Ishikawa (cell line): ENCODE data around the gene RANBP9.

Experiments
- CEBPB ChIP-seq: IDR thresholded peaks from 2 replicates; pipeline ENCODE4 v1.6.1; 2012
- CREB1 ChIP-seq: IDR thresholded peaks from 2 replicates; pipeline ENCODE4 v1.6.1; 2012; ENCODE audit warnings: low read depth
- EGR1 ChIP-seq: IDR thresholded peaks from 2 replicates; pipeline ENCODE4 v1.6.1; 2012
- EP300 ChIP-seq: IDR thresholded peaks from 2 replicates; pipeline ENCODE4 v1.6.1; 2012; ENCODE audit warnings: borderline replicate concordance
- FOXM1 ChIP-seq: IDR thresholded peaks from 2 replicates; pipeline ENCODE4 v1.6.1; 2012; ENCODE audit warnings: low read depth, borderline replicate concordance
- NFIC ChIP-seq: IDR thresholded peaks from 2 replicates; pipeline ENCODE4 v1.6.1; 2012
- RAD21 ChIP-seq: IDR thresholded peaks from 2 replicates; pipeline ENCODE4 v1.6.1; 2012; ENCODE audit warnings: low read depth
- TAF1 ChIP-seq: IDR thresholded peaks from 2 replicates; pipeline ENCODE4 v1.6.1; 2012; ENCODE audit warnings: low read depth, mild to moderate bottlenecking
- TCF12 ChIP-seq: IDR thresholded peaks from 2 replicates; pipeline ENCODE4 v1.6.1; 2012; ENCODE audit warnings: low read depth
- TEAD4 ChIP-seq: IDR thresholded peaks from 2 replicates; pipeline ENCODE4 v1.6.1; 2012
- YY1 ChIP-seq: IDR thresholded peaks from 2 replicates; pipeline ENCODE4 v1.6.1; 2012; ENCODE audit warnings: low read depth
- ZBTB7A ChIP-seq: IDR thresholded peaks from 2 replicates; pipeline ENCODE4 v1.6.1; 2012; ENCODE audit warnings: low read depth
- TF ChIP-seq, protein P1 (sequence below): IDR thresholded peaks from 2 replicates; pipeline ENCODE4 v1.6.1; 2012
- TF ChIP-seq, protein P2 (sequence below): IDR thresholded peaks from 2 replicates; pipeline ENCODE4 v1.6.1; 2012; ENCODE audit warnings: low read depth, mild to moderate bottlenecking
- TF ChIP-seq, protein P3 (sequence below): IDR thresholded peaks from 2 replicates; pipeline ENCODE4 v1.6.1; 2012

The RANBP9 gene

GRCh38 chr6:13696226-13696625 is 15.4 kb downstream of the RANBP9 start:
- TF ChIP-seq CEBPB (no peak), EGR1 (no peak), CREB1 (no peak), NFIC (no peak), TAF1 (no peak), ZBTB7A (no peak)
- TF ChIP-seq, protein P1, sequence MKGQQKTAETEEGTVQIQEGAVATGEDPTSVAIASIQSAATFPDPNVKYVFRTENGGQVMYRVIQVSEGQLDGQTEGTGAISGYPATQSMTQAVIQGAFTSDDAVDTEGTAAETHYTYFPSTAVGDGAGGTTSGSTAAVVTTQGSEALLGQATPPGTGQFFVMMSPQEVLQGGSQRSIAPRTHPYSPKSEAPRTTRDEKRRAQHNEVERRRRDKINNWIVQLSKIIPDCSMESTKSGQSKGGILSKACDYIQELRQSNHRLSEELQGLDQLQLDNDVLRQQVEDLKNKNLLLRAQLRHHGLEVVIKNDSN: no peak
- TF ChIP-seq, protein P2, sequence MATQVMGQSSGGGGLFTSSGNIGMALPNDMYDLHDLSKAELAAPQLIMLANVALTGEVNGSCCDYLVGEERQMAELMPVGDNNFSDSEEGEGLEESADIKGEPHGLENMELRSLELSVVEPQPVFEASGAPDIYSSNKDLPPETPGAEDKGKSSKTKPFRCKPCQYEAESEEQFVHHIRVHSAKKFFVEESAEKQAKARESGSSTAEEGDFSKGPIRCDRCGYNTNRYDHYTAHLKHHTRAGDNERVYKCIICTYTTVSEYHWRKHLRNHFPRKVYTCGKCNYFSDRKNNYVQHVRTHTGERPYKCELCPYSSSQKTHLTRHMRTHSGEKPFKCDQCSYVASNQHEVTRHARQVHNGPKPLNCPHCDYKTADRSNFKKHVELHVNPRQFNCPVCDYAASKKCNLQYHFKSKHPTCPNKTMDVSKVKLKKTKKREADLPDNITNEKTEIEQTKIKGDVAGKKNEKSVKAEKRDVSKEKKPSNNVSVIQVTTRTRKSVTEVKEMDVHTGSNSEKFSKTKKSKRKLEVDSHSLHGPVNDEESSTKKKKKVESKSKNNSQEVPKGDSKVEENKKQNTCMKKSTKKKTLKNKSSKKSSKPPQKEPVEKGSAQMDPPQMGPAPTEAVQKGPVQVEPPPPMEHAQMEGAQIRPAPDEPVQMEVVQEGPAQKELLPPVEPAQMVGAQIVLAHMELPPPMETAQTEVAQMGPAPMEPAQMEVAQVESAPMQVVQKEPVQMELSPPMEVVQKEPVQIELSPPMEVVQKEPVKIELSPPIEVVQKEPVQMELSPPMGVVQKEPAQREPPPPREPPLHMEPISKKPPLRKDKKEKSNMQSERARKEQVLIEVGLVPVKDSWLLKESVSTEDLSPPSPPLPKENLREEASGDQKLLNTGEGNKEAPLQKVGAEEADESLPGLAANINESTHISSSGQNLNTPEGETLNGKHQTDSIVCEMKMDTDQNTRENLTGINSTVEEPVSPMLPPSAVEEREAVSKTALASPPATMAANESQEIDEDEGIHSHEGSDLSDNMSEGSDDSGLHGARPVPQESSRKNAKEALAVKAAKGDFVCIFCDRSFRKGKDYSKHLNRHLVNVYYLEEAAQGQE: no peak

DNA sequence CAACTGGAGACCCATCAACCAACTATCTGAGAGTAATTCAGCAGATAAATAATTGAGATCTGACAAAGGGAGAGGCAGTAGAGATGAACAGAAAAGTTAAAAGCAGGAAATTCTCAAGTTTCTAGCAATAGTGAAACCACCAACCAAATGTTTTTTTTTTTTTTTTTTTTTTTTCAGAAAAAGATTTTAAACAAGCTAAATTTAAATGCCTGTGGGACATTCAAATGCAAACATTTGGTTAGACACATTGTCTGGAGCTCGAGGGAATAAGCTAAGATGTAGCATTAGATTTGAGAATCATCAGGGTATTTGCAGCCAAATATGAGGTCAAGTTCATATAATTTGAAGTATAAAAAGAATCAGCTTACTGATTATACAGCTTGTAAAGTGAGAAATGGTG is 16.4 kb downstream of the RANBP9 start:
- TF ChIP-seq TAF1: no peak
- TF ChIP-seq, protein P1: no peak
- TF ChIP-seq CEBPB: no peak
- no peak for TF ChIP-seq NFIC
- no peak for TF ChIP-seq ZBTB7A
- no peak for TF ChIP-seq CREB1
- no peak for TF ChIP-seq EP300
- TF ChIP-seq, protein P2: no peak
- no peak for TF ChIP-seq TEAD4
- TF ChIP-seq, protein P3, sequence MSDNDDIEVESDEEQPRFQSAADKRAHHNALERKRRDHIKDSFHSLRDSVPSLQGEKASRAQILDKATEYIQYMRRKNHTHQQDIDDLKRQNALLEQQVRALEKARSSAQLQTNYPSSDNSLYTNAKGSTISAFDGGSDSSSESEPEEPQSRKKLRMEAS: no peak
- no peak for TF ChIP-seq YY1
- TF ChIP-seq FOXM1: no peak
- TF ChIP-seq EGR1: no peak

DNA sequence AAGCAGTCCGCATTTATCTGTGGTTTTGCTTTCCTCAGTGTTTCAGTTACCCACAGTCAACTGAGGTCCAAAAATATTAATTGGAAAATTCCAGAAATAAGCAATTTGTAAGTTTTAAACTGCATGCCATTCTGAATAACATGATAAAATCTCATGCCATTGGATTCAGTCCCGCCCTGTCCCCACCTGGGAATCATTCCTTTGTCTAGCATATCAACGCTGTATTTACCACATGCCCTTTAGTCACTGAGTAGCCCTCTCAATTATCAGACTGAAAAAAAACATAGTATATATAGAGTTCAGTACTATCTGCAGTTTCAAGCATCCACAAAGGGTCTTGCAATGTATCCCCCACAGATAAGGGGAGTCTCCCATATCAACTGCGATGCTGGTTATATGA is 17.1 kb downstream of the RANBP9 start:
- no peak for TF ChIP-seq YY1
- no peak for TF ChIP-seq NFIC
- no peak for TF ChIP-seq FOXM1
- TF ChIP-seq EP300: no peak
- TF ChIP-seq, protein P3: no peak
- TF ChIP-seq, protein P1: no peak
- TF ChIP-seq CREB1: no peak
- no peak for TF ChIP-seq ZBTB7A

DNA sequence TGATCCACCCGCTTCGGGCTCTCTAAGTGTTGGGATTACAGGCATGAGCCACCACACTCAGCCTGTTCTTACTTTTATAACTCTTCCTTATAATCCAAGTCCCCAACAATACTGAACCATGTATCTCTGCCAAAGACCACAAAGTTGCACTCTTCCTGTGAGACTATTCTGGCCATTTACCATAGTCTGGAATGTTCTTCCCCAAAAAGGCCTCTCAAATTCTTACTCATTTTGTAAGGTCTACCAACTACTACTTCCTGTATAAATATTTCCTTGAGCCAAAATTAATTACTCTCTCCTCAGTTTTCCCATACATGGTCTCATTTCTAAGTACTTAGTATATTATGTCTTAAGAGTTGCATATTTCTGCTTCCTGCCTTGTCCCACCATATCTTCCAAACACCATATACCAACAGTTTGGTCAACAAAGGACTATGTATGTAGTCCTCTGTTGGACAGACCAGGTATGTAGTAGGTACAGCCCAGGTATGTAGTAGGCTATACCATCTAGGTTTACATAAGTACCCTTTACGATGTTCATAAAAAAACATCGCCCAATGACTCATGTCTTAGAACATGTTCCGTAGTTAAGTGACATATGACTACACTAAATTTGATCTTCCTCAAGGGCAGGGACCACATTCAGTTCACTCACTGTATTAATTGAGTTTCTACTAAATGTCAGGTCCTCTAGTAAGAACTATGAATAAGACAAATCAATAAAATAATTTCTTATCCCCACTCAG is 22.0 kb downstream of the RANBP9 start:
- TF ChIP-seq, protein P2: no peak
- TF ChIP-seq CREB1 (no peak), EGR1 (no peak), NFIC (no peak), TAF1 (no peak), YY1 (no peak), FOXM1 (no peak), ZBTB7A (no peak), TEAD4 (no peak), EP300 (no peak), TCF12 (no peak), CEBPB (no peak), RAD21 (no peak)
- TF ChIP-seq, protein P1: no peak
- TF ChIP-seq, protein P3: no peak
